Tibial nerve (tissue), 4 donors: Measurements from ENCODE around the gene RASAL2.

Source experiments
- EP300 ChIP-seq, 2 donors: sonication (generic); formaldehyde crosslinking; IDR thresholded peaks; one replicate each; pipeline ENCODE4 v1.6.1; 2017; ENCODE audit warnings: antibody characterized with exemption in 2 of 2, mild to moderate bottlenecking in 1 of 2
- POLR2A ChIP-seq, 2 donors: fragments of 450-650 bp; IDR thresholded peaks; one replicate each; pipeline ENCODE4 v1.6.1; 2017; ENCODE audit warnings: antibody characterized with exemption in 2 of 2, mild to moderate bottlenecking in 2 of 2, moderate library complexity in 2 of 2
- TF ChIP-seq, protein P1 (sequence below), 5 experiments: fragments of 200-600 bp in 3 of 5; fragments of 450-650 bp in 2 of 5; sonication (generic) in 3 of 5; IDR thresholded peaks; one replicate each; pipeline ENCODE4 v1.5.1; 2016 to 2019; ENCODE audit warnings: antibody characterized with exemption in 5 of 5, mild to moderate bottlenecking in 3 of 5, moderate library complexity in 2 of 5

DNA sequence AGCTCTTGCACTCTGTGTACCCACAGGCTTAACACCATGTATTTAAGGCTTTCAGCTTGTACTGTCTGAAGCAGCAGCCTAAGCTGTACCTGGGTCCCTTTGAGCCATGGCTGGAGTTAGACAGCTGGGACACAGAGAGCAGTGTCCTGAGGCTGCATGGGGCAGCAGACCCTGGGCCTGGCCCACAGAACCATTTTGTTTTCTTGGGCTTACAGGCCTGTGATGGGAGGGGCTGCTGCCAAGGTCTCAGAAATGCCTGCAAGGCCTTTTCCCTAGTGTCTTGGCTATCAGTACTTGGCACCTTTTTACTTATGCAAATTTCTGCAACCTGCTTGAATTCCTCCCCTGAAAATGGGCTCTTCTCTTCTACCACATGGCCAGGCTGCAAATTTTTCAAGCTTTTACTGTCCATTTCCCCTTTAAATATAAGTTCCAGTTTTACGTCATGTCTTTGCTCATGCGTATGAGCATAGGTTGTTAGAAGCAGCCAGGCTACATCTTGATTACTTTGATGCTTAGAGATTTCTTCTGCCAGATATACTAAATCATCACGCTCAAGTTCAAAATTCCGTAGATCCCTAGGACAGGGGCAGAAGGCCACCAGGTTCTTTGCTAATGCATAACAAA lies 259.0 kb downstream of the RASAL2 start:
- TF ChIP-seq, protein P1, sequence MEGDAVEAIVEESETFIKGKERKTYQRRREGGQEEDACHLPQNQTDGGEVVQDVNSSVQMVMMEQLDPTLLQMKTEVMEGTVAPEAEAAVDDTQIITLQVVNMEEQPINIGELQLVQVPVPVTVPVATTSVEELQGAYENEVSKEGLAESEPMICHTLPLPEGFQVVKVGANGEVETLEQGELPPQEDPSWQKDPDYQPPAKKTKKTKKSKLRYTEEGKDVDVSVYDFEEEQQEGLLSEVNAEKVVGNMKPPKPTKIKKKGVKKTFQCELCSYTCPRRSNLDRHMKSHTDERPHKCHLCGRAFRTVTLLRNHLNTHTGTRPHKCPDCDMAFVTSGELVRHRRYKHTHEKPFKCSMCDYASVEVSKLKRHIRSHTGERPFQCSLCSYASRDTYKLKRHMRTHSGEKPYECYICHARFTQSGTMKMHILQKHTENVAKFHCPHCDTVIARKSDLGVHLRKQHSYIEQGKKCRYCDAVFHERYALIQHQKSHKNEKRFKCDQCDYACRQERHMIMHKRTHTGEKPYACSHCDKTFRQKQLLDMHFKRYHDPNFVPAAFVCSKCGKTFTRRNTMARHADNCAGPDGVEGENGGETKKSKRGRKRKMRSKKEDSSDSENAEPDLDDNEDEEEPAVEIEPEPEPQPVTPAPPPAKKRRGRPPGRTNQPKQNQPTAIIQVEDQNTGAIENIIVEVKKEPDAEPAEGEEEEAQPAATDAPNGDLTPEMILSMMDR (IDR thresholded peaks at IDR 0.05) = no peak
- TF ChIP-seq POLR2A (IDR thresholded peaks at IDR 0.05) = no peak
- TF ChIP-seq EP300 (IDR thresholded peaks at IDR 0.05) = no peak
